SH-SY5Y (cell line): ENCODE results near the gene CAPN11.

Experiments used
- GATA2 ChIP-seq: IDR thresholded peaks from 2 replicates; pipeline ENCODE4 v1.6.1; 2011; ENCODE audit warnings: mild to moderate bottlenecking, low read depth, low read length
- GATA3 ChIP-seq: IDR thresholded peaks from 2 replicates; pipeline ENCODE4 v1.6.1; 2011; ENCODE audit warnings: low read depth, mild to moderate bottlenecking, low read length, moderate library complexity

GRCh38 chr6:44166116-44166515, 7.5 kb downstream of the CAPN11 start:
- TF ChIP-seq GATA3 (no peak), GATA2 (no peak)
